Mesendoderm (in vitro differentiated cells): ENCODE measurements around the gene RNF130.

Source experiments
- DNase-seq: peaks from one replicate; pipeline ENCODE4 v3.0.0; 2013
- H2AK5ac ChIP-seq: 2 replicates; pipeline ENCODE4 v1.6.1; 2013; ENCODE audit warnings: low read length, inconsistent platforms
- H2BK120ac ChIP-seq: 2 replicates; pipeline ENCODE4 v1.6.1; 2013; ENCODE audit warnings: low read depth, mild to moderate bottlenecking, low read length, moderate library complexity, mixed read lengths
- H2BK15ac ChIP-seq: replicated peaks from 2 replicates; pipeline ENCODE4 v1.6.1; 2013; ENCODE audit warnings: low read depth, mild to moderate bottlenecking, moderate library complexity
- H2BK5ac ChIP-seq: 2 replicates; pipeline ENCODE4 v1.6.1; 2013; ENCODE audit warnings: low read length, inconsistent platforms
- H3K18ac ChIP-seq: 2 replicates; pipeline ENCODE4 v1.6.1; 2013; ENCODE audit warnings: mild to moderate bottlenecking, low read length, mixed read lengths
- H3K23ac ChIP-seq: one replicate; pipeline ENCODE4 v1.6.1; 2013; ENCODE audit warnings: low read length
- H3K27ac ChIP-seq: 2 replicates; pipeline ENCODE4 v1.5.1; 2013; ENCODE audit warnings: low read depth, mild to moderate bottlenecking, inconsistent platforms, low read length, moderate library complexity
- H3K27me3 ChIP-seq: 2 replicates; pipeline ENCODE4 v1.6.1; 2013; ENCODE audit warnings: low read length, control low read depth, mild to moderate bottlenecking, inconsistent platforms; ENCODE audit not compliant: insufficient read depth, poor library complexity
- H3K36me3 ChIP-seq: 2 replicates; pipeline ENCODE4 v1.6.1; 2013; ENCODE audit warnings: low read length, inconsistent platforms; ENCODE audit not compliant: control insufficient read depth, insufficient read depth
- H3K4ac ChIP-seq: one replicate; pipeline ENCODE4 v1.6.1; 2013; ENCODE audit warnings: low read depth, mild to moderate bottlenecking, low read length, moderate library complexity
- H3K4me1 ChIP-seq: 2 replicates; pipeline ENCODE4 v1.6.1; 2013; ENCODE audit warnings: low read depth, low read length, inconsistent platforms; ENCODE audit not compliant: control insufficient read depth
- H3K4me2 ChIP-seq: 2 replicates; pipeline ENCODE4 v1.6.1; 2013; ENCODE audit warnings: low read length
- H3K4me3 ChIP-seq: 2 replicates; pipeline ENCODE4 v1.5.1; 2013; ENCODE audit warnings: mild to moderate bottlenecking, low read length
- H3K56ac ChIP-seq: one replicate; pipeline ENCODE4 v1.6.1; 2013; ENCODE audit warnings: low read length
- H3K79me1 ChIP-seq: 2 replicates; pipeline ENCODE4 v1.6.1; 2013; ENCODE audit warnings: low read length, inconsistent platforms
- H3K79me2 ChIP-seq: 2 replicates; pipeline ENCODE4 v1.6.1; 2013; ENCODE audit warnings: mild to moderate bottlenecking, low read length; ENCODE audit not compliant: control insufficient read depth, insufficient read depth
- H3K9ac ChIP-seq: 2 replicates; pipeline ENCODE4 v1.6.1; 2013; ENCODE audit warnings: low read length, inconsistent platforms
- H4K5ac ChIP-seq: one replicate; pipeline ENCODE4 v1.6.1; 2013; ENCODE audit warnings: low read length
- H4K8ac ChIP-seq: one replicate; pipeline ENCODE4 v1.6.1; 2013; ENCODE audit warnings: low read depth, mild to moderate bottlenecking, control low read depth, low read length, moderate library complexity
- WGBS: extraction: QIAGEN DNeasy Blood & Tissue Kit; methylation state at CpG from one replicate; pipeline ENCODE4 v1.1.7; 2013; ENCODE audit warnings: low lambda C conversion rate, missing lambda C conversion rate; ENCODE audit not compliant: insufficient coverage; ENCODE audit errors: extremely low coverage; 5-methylcytosine and 5-hydroxymethylcytosine counted together

RNF130 gene

DNA sequence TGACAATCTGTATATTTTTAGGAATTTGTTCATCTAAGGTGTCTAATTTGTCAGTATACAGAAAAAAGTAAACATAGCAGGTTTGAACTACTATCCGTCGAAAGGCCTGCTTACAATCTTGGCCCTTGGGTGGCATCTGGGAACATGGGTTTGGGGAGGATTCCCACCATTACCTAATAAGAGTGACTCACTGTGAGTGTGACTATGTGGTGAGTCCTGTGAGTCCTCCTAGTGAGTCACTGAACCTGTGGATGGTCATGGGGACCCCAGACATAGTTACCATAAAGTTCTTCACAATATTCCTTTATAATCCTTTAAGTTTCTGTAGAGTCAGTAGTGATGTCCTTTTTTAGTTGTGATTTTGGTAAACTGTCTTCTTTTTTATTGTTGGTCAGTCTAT, 37.0 kb downstream of the RNF130 start:
- Histone ChIP-seq H3K9ac (no peak overlapping the region), H3K27me3 (no peaks in the 10 kb centered on the region), H3K79me1 (no peaks in the 10 kb centered on the region), H3K56ac (no peak overlapping the region), H4K5ac (no peak overlapping the region), H2BK15ac (no peak overlapping the region), H2BK120ac (no peak overlapping the region), H3K4me1 (no peaks in the 10 kb centered on the region), H2BK5ac (no peak overlapping the region), H3K23ac (no peak overlapping the region), H3K36me3 (peaks cover 3% of the 10 kb centered on the region), H3K4me2 (no peak overlapping the region), H3K79me2 (no peaks in the 10 kb centered on the region), H4K8ac (no peak overlapping the region), H3K4me3 (no peak overlapping the region), H3K18ac (no peak overlapping the region), H2AK5ac (no peak overlapping the region), H3K27ac (no peak overlapping the region), H3K4ac (no peak overlapping the region)
- no CpG with 5 or more reads among the region's 2 CpGs for WGBS
- DNase-seq, result no peak

DNA sequence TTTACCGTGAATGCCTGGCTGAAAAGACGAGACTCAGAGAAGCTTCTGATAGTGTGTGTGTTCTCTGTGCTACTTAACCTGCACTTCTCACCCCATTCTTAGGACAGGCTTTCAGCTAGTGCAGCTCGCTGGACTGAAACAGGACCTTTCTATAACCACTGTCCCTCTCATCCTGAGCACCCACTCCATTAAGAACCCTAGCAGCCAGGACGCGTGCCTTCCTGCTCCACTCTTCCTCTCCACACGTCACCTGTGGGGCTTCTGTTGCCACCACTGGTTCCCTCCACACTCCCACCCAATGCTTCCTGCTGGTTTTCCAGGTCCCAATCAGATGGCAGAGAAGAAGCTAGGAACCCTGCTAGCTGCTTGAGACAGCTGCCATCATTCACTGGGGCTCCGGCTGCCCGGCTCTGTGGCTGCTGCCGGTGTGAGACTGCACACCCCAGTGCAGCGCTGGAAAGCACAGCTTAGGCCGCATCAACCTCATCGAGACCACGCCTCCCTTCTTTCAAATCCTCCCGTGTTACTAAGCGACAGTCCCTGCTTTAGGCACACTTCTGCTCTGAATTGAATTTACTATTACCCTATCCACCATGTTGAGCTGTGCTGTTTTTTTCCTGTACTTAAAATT, 44.0 kb downstream of the RNF130 start:
- no peak overlapping the region for H2BK120ac ChIP-seq

DNA sequence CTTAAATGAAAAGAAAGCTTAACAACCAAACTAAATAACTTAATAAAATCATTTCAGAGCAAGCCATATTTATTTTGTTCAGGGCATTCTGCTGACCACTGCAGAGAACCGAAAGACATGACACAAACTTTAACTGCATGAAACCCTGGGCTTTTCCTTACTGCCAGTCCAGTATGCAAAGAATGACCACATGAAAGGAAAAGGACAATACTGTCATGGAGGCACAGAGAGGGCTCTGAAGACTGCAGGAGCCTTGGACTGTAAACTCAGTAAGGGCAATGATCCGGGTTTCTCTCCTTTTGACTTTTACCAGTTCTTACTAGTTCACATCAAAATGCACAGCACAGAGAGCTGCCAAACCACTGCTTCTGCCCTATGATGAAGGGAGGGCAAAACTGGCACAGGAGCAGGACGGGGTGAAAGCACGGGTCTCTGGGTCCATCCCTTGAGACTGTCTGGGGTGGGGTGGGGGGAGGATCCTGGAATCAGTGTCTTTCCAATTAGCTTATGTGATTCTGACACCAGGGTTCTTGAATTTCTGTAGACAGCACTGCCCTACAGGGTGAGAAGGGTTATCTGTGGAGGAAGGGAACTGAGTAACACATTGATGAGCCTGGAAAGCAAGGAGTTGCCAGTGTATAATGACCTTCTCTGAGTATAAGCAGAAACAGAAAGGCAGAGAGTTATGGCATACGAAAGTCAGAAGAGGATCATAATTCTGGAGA, 44.7 kb downstream of the RNF130 start:
- no peak overlapping the region for H2AK5ac ChIP-seq
- H2BK120ac ChIP-seq, result no peak overlapping the region
- H3K9ac ChIP-seq, result no peak overlapping the region
- no peaks in the 10 kb centered on the region for H3K79me2 ChIP-seq
- H3K4me1 ChIP-seq, result no peaks in the 10 kb centered on the region
- peak overlapping the region; percentile 11 for H3K27ac ChIP-seq
- H3K23ac ChIP-seq, result peak overlapping the region; percentile 30
- no peak overlapping the region for H4K8ac ChIP-seq
- no peaks in the 10 kb centered on the region for H3K27me3 ChIP-seq
- DNase-seq, result no peak
- H3K4ac ChIP-seq, result no peak overlapping the region
- WGBS, result no CpG with 5 or more reads among the region's 5 CpGs
- H3K36me3 ChIP-seq, result no peaks in the 10 kb centered on the region
- no peak overlapping the region for H3K56ac ChIP-seq
- no peak overlapping the region for H2BK15ac ChIP-seq
- no peak overlapping the region for H3K4me2 ChIP-seq
- no peak overlapping the region for H3K4me3 ChIP-seq
- no peak overlapping the region for H3K18ac ChIP-seq
- H3K79me1 ChIP-seq, result peaks cover 2% of the 10 kb centered on the region
- no peak overlapping the region for H2BK5ac ChIP-seq
- H4K5ac ChIP-seq, result no peak overlapping the region

More for the DNA sequence above, 44.0 kb downstream of the RNF130 start:
- H3K4me3 ChIP-seq, result no peak overlapping the region
- no peak for DNase-seq
- H3K23ac ChIP-seq, result peak overlapping the region; percentile 30
- no peak overlapping the region for H2BK5ac ChIP-seq
- no peak overlapping the region for H4K5ac ChIP-seq
- no peaks in the 10 kb centered on the region for H3K79me2 ChIP-seq
- no peak overlapping the region for H3K56ac ChIP-seq
- no peaks in the 10 kb centered on the region for H3K4me1 ChIP-seq
- H2BK15ac ChIP-seq, result no peak overlapping the region
- no peak overlapping the region for H3K9ac ChIP-seq
- H2AK5ac ChIP-seq, result no peak overlapping the region
- WGBS, result no CpG with 5 or more reads among the region's 15 CpGs
- H3K36me3 ChIP-seq, result no peaks in the 10 kb centered on the region
- H3K18ac ChIP-seq, result no peak overlapping the region
- H3K27ac ChIP-seq, result no peak overlapping the region
- no peaks in the 10 kb centered on the region for H3K27me3 ChIP-seq
- no peak overlapping the region for H3K4ac ChIP-seq
- H3K4me2 ChIP-seq, result no peak overlapping the region
- H4K8ac ChIP-seq, result no peak overlapping the region
- H3K79me1 ChIP-seq, result peaks cover 2% of the 10 kb centered on the region

DNA sequence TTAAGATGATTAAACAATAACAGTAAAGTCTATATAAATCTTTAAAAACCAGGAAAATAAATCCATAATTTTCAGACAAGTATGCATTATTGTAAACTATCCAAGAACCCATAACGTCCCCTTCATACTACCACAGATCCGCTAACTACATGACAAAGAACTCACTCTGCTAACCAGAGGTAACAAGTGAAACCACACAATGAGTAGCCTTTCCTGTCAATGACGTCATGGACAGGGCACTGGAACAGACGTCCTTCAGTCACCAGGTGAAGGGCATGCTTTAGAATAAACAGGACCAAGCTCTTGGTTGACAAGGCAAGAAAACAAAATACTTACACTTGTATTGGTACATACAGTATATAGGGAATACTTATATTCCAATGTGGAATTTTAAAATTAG, 45.2 kb downstream of the RNF130 start:
- Histone ChIP-seq H3K79me1 (peaks cover 2% of the 10 kb centered on the region), H3K4me3 (no peak overlapping the region), H3K36me3 (no peaks in the 10 kb centered on the region), H2BK5ac (no peak overlapping the region), H3K9ac (no peak overlapping the region), H3K4me2 (no peak overlapping the region), H3K4ac (no peak overlapping the region), H4K5ac (no peak overlapping the region), H2BK15ac (no peak overlapping the region), H3K23ac (no peak overlapping the region), H3K27ac (no peak overlapping the region), H3K56ac (no peak overlapping the region), H3K4me1 (no peaks in the 10 kb centered on the region), H3K79me2 (no peaks in the 10 kb centered on the region), H3K18ac (no peak overlapping the region), H3K27me3 (no peaks in the 10 kb centered on the region), H2AK5ac (no peak overlapping the region), H4K8ac (no peak overlapping the region), H2BK120ac (no peak overlapping the region)
- peak; percentile 55 for DNase-seq
- no CpG with 5 or more reads among the region's 4 CpGs for WGBS

DNA sequence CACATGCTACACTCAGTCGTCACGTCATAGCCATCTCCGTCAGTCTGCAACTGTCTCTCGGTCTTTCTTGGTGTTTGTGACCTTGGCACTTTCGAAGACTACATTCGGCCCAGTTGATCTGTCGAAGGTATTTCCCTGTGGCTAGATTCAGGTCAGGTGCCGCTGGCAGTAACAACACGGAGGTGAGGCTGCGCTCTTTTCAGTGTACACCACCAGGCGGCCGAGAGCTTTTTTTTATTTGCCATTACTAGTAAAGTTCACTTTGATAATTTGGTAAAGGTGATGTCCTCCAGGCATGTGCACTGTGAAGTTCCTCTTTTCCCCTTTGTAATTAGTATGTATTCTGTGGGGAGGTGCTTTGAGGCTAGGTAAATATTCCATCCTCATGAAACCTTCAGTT, 49.7 kb downstream of the RNF130 start:
- Histone ChIP-seq H3K4me1 (no peaks in the 10 kb centered on the region), H3K4ac (no peak overlapping the region), H3K36me3 (no peaks in the 10 kb centered on the region), H3K4me3 (no peak overlapping the region), H2BK120ac (no peak overlapping the region), H2AK5ac (no peak overlapping the region), H3K23ac (no peak overlapping the region), H3K4me2 (no peak overlapping the region), H3K18ac (no peak overlapping the region), H3K9ac (no peak overlapping the region), H3K79me1 (peaks cover 2% of the 10 kb centered on the region), H4K8ac (no peak overlapping the region), H3K79me2 (no peaks in the 10 kb centered on the region), H2BK5ac (no peak overlapping the region), H3K27ac (no peak overlapping the region), H4K5ac (no peak overlapping the region), H3K27me3 (no peaks in the 10 kb centered on the region), H2BK15ac (no peak overlapping the region), H3K56ac (no peak overlapping the region)
- DNase-seq, result peak; percentile 20
- no CpG with 5 or more reads among the region's 12 CpGs for whole genome bisulfite sequencing
